ENCODE data around the gene HBA1. TPM values are rescaled to one million over a fixed set of nuclear protein-coding genes. Genes with fewer than 3 reads are reported as not detected.
"Not testable (repeated sequence)": the region's sequence is repeated elsewhere in the genome, so short reads cannot be mapped to it uniquely, and the experiment has no call there.

The HBA1 gene
- total RNA-seq (ENCODE audit: insufficient read depth, low replicate concordance), result 3,215 TPM

DNA sequence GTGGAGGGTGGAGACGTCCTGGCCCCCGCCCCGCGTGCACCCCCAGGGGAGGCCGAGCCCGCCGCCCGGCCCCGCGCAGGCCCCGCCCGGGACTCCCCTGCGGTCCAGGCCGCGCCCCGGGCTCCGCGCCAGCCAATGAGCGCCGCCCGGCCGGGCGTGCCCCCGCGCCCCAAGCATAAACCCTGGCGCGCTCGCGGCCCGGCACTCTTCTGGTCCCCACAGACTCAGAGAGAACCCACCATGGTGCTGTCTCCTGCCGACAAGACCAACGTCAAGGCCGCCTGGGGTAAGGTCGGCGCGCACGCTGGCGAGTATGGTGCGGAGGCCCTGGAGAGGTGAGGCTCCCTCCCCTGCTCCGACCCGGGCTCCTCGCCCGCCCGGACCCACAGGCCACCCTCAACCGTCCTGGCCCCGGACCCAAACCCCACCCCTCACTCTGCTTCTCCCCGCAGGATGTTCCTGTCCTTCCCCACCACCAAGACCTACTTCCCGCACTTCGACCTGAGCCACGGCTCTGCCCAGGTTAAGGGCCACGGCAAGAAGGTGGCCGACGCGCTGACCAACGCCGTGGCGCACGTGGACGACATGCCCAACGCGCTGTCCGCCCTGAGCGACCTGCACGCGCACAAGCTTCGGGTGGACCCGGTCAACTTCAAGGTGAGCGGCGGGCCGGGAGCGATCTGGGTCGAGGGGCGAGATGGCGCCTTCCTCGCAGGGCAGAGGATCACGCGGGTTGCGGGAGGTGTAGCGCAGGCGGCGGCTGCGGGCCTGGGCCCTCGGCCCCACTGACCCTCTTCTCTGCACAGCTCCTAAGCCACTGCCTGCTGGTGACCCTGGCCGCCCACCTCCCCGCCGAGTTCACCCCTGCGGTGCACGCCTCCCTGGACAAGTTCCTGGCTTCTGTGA is at the start of gene HBA1:
HBA1 (plus strand) TSS at position 204 of the 906 bp plus-strand sequence; CDS start at position 241, 37 bp downstream.
- not testable (repeated sequence) for DNase-seq (ENCODE audit: low spot score)

DNA sequence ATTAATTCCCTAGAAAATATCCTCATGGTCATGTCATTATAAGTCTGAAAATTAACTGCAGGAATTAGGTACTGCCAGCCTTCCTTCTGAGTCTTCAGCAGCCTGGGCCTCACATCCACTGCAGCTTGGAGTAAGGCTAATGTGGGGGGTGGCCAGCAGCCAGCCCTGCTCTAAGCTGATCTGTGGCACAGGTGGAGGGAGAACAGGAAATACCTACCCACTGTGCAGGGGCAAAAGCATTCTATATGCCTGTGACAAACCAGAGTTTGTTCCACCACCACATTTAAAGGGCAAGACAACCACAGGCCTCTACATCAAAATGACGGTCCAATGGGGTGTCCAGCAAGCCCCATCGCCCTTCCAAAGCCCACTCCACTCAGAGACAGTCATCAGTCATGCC is 47.4 kb upstream of the HBA1 start:
- DNase-seq (ENCODE audit: low spot score), result no peak

- no peak for DNase-seq (ENCODE audit: low spot score)
Observed at GRCh38 chr16:130533-131173, 45.8 kb upstream of the HBA1 start.

DNA sequence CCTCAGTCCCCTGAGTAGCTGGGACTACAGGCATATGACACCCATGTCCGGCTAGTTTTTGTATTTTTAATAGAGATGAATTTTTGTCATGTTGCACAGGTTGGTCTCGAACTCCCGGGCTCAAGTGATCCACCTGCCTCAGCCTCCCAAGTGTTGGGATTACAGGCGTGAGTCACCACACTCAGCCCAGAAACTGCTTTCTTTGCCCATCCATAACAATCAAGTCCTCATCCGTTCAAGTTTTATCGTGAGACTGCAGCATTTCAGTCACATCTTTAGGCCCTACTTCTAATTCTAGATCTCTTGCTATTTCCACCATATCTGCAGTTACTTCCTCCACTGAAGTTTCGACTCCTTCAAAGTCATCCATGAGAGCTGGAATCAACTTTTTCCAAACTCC is 44.4 kb upstream of the HBA1 start:
- no peak for DNase-seq (ENCODE audit: low spot score)

DNA sequence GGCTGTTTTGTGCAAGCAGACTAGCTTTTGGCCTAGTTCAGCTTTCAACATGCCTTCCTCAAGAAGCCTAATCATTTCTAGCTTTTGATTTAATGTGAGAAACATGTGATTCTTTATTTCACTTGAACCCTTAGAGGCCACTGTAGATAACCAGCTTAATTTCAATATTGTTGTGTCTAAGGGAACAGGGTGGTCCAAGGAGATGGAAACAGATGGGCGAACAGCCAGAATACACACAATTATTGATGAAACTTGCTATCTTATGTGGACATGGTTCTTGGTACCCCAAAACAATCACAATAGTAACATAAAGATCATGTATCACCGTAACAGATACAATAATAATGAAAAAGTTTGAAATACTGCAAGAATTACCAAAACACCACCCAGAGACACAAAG is 42.8 kb upstream of the HBA1 start:
- DNase-seq (ENCODE audit: low spot score), result no peak

DNA sequence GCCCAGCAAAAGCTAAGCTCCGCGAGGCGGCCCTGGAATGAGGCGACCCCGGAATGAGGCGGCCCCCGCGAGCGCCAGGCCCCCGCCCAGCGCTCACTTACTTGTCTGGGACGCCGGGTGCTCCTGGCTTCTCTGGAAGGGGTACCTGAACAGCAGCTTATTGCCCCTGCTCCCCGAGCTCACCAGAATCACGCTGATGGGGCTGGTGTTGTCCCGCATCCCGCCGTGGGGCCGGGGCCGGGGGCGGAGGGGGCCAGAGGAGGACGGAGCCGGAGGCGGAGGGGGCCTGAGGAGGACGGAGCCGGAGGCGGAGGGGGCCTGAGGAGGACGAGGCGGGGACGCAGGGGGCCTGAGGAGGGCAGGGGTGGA is 38.4 kb upstream of the HBA1 start:
- peak; percentile 26 for DNase-seq (ENCODE audit: low spot score)

DNA sequence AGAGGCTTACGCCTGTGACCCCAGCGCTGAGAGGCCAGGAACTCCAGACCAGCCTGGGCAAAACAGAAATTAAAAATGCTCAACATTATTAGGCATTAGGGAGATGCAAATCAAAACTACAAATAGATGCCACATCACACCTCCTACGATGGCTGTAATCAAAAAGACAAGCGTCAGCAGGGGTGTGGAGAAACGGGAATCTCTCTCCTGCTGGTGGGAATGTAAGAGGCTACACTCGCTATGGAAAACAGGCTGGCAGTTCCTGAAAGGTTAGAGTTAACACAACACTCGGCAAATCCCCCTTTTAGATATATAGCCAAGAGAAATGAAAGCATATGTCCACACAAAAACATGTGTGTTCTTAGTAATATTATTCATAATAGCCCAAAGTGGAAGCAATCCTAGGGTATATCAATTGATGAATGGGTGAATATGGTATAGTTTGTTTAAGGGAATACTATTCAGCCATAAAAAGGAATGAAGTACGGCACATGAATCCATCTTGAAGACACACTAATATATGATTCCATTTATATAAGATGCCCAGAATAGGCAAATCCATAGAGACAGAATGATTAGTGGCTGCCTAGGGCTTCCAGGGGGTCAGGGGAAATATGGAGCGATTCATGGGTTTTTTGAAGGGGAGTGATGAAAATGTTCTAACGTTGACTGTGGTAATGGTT is 36.2 kb upstream of the HBA1 start:
- DNase-seq (ENCODE audit: low spot score), result no peak

DNA sequence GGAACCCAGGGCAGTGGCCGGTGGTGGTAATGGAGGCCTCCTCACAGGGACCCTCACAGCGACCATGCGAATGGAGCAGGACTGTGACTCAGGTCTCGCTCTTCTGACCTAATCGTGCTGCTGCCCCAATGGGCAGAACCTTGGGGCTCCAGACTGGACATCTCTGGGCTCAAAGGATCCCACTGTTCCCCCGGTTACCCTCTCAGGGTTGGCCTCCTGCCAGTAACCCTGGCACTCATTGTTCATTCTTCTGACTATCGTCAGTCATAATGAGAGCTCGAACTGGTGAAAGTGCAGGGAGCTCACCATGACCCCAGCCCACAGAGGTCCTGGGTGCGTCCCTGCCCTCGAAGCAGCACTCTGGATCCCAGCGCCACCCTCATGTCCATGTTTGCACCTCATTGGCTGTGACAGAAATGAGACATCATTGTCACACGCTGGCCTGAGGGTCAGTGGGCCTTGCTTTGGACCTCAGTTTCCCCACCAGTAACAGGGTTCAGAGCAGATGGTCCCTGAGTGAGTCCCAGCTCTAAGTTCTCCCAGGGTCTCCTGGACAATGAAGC is 34.0 kb upstream of the HBA1 start:
- DNase-seq (ENCODE audit: low spot score), result no peak

DNA sequence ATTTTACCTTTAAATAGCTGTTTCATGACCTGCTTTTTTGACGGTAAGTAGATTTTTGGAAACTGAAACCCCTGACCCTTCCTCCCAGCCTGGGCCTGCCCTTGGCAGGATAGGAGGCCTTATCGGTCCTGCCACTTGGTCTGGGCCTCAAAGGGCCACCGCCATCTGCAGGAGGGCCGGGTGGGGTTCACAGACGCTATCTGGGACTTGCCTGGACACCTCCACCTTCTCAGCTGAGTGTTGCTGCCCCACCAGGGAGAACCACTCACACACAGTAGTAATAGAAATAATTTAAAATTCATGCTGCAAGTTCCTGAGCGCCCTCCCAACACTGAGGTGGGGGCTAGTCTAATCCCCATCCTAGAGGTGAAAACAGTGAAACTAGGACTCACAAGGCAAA is 33.4 kb upstream of the HBA1 start:
- no peak for DNase-seq (ENCODE audit: low spot score)

DNA sequence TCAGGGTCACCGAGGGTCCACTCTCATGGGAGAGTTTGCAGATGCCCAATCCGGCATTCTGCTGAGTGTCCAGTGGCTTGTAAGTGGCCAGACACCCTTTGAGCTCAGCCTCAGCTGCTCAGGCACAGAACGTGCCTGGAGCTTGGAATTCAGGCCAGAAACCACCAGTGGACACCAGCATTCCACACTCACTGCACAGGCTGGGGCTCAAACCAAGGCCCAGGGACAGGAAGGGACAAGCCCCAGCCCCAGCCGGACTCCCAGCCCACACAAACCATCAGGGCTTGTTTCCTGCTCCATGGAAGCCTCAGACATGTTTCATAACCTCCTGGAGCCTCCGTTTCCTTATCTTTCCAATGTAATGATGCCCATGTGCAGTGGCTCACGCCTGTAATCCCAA is 33.0 kb upstream of the HBA1 start:
- DNase-seq (ENCODE audit: low spot score), result no peak

- DNase-seq (ENCODE audit: low spot score), result no peak
Observed at GRCh38 chr16:144797-145252, 31.7 kb upstream of the HBA1 start.

DNA sequence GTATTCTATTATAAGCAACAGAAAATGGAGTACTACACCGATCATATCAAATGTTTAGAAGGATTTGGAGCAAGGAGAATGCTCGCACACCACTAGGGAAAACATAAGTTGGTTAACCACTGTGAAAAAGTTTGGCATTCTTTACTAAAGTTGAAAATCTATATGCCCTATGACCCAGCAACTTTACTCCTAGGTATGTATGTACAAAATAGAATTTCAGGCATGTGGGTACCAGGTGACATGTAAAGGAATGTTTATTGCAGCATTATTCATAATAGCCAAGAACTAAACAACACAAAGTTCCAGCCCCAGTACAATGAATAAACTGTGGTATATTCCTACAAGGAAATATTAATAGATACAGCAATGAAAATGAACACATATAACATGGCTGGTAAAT is 29.8 kb upstream of the HBA1 start:
- no peak for DNase-seq (ENCODE audit: low spot score)

DNA sequence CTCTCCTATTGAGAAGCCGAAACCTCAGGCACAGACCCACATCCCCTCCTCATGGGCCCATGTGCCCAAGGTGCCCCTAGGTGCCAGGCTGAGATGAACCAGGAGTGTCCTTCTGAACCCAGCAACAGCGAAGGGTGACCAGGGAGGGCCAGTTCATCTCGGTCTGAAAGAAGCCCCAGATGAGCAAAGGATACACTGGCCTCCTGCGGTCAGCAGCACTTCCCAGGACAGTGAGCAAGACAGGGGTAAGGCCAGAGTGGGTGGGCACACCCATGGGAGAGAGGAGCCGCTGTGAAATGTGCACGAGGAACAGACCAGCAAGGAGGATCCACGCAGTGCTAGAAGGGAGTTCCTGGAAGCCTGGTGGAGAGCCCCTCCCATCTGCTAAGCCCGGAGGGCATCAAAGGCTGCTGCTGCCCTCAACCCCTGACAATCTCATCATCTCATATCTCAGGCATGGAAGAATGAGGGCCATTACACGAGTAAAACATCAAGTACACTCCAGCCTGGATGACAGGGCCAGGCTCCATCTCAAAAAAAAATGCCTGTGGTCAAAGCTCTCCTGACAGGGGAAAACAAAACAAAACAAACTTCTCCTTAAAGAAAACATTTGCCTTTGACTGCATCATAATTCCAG is 27.3 kb upstream of the HBA1 start:
- DNase-seq (ENCODE audit: low spot score), result no peak

DNA sequence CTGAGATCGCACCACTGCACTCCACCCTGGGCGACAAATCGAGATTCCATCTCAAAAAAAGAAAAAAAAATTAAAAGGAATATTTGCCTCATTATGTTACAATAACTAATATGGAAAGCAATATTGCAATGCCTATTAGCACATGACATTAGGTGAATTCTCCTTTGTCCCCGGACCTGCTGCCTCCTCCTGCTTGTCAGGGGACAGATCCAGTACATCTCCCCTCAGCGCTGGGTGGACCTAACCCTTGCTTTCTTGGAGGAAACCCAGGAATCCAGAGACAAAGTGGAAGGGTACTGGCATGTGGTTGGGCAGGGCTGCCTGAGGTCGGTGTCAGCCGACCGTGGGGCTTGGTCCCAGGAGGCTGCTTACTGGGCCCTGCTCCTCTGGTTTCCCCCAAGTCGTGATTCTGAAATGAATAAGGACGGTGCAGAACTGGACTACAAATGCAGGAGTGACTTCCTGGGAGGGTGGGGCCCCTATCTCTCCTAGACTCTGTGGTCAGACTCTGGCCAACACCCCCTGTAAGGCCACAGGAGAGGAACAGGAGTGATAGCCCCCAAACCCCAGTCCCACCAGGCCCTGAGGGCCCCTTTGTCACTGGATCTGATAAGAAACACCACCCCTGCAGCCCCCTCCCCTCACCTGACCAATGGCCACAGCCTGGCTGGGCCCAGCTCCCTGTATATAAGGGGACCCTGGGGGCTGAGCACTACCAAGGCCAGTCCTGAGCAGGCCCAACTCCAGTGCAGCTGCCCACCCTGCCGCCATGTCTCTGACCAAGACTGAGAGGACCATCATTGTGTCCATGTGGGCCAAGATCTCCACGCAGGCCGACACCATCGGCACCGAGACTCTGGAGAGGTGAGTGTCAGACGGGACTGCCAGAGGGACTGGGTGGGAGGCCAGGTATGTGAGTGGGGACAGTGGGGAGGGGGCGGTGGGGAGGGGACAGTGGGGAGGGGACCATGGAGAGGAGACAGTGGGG is 24.0 kb upstream of the HBA1 start, which contains the start of gene HBZ:
HBZ (plus strand) TSS at position 504 of the 988 bp plus-strand sequence; CDS start at position 770, 266 bp downstream.
- DNase-seq (ENCODE audit: low spot score), result no peak

DNA sequence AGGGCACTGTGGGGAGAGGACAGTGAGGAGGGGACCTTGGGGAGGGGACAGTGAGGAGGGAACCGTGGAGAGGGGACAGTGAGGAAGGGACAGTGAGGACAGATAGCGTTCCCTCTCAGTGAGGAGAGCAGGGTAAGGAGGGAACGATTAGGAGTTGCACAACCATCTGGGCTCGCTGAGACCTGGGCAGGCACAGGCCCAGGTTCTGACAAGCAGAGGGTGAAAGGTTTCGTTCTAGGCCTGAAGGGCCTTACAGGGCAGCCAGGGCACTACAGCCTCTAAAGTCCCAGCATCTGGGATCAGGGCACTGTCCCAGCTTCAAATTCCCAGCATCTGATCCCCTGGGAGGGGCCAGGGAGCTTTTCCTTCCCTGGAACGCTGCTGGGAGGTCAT is 23.4 kb upstream of the HBA1 start:
- not testable (repeated sequence) for DNase-seq (ENCODE audit: low spot score)

- DNase-seq (ENCODE audit: low spot score), result not testable (repeated sequence)
Observed at GRCh38 chr16:153550-154216, 22.8 kb upstream of the HBA1 start.

- DNase-seq (ENCODE audit: low spot score), result no peak
Observed at GRCh38 chr16:154217-155030, 22.1 kb upstream of the HBA1 start.

DNA sequence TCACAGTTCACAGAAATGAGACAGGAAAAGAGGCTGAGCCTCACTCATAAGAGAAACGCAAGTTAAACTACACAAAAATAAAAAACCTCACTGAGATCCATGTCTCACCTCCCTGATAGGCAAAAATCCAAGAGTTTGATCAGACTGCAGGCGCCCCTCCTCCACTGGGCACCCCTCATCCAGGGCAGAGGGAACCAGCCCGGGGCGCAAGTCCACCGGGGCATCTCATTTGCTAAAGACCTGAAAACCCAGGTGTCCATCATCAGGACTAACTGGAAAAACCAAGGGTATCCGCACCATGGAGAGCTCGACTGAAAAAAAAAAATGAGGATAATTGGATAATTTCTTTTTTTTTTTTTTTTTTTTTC is 21.5 kb upstream of the HBA1 start:
- DNase-seq (ENCODE audit: low spot score), result no peak
